ENCODE measurements around the gene DTX3. TPM values are rescaled to one million over a fixed set of nuclear protein-coding genes. Genes with fewer than 3 reads are reported as not detected.

The DTX3 gene
- total and polyA plus RNA-seq, 2 of the 13 experiments (the other 11 are each of a cell fraction or from before 2014, with no cell fraction given): 9.0 to 27.2 TPM

GRCh38 chr12:57590864-57591781 is 13.5 kb upstream of the DTX3 start, which contains the start of gene PIP4K2C (continued):
- TF ChIP-seq ZNF646 (CRISPR knock-in tag; IDR thresholded peaks at IDR 0.05): no peak
- TF ChIP-seq IRX3 (CRISPR knock-in tag; IDR thresholded peaks at IDR 0.05; ENCODE audit: borderline replicate concordance, low read depth): no peak
- TF ChIP-seq ZNF276 (CRISPR knock-in tag; IDR thresholded peaks at IDR 0.05; ENCODE audit: low read depth): 0 out of 2 replicates have a peak, but pooled peaks have one; percentile 41
- TF ChIP-seq FOXA3 (CRISPR knock-in tag; IDR thresholded peaks at IDR 0.05): 0 out of 2 replicates have a peak, but pooled peaks have one; percentile 6
- TF ChIP-seq PCBP1 (IDR thresholded peaks at IDR 0.05; ENCODE audit: borderline replicate concordance, low read depth, low read length): 0 out of 2 replicates have a peak, but pooled peaks have one; percentile 51
- TF ChIP-seq SNAPC4 (CRISPR knock-in tag; IDR thresholded peaks at IDR 0.05): 0 out of 2 replicates have a peak, but pooled peaks have one; percentile 63
- TF ChIP-seq POLR2AphosphoS5 (IDR thresholded peaks at IDR 0.05; ENCODE audit: low read depth, low read length): peak; percentile 74
- 0 out of 2 replicates have a peak, but pooled peaks have one; percentile 5 for TF ChIP-seq ZNF772 (CRISPR knock-in tag; IDR thresholded peaks at IDR 0.05)
- 0 out of 2 replicates have a peak, but pooled peaks have one; percentile 29 for TF ChIP-seq CREBL2 (CRISPR knock-in tag; IDR thresholded peaks at IDR 0.05; ENCODE audit: borderline replicate concordance)
- TF ChIP-seq SIX4 (CRISPR knock-in tag; IDR thresholded peaks at IDR 0.05): no peak
- TF ChIP-seq SRY (CRISPR knock-in tag; IDR thresholded peaks at IDR 0.05): 0 out of 2 replicates have a peak, but pooled peaks have one; percentile 59
- TF ChIP-seq JUN (CRISPR knock-in tag; IDR thresholded peaks at IDR 0.05): peak; percentile 18; the same call in 1 of the 2 replicates
- peak; percentile 84 for TF ChIP-seq MAX (IDR thresholded peaks at IDR 0.05)

All from HepG2 (cell line).